ENCODE data around the gene CAPN9.

Gene CAPN9

GRCh38 chr1:230768903-230769570 lies 21.8 kb downstream of the CAPN9 start:
- no peak for DNase-seq (ENCODE audit: low spot score)

- no peak for DNase-seq (ENCODE audit: low spot score)
Observed at GRCh38 chr1:230770317-230770716, 23.1 kb downstream of the CAPN9 start.

DNA sequence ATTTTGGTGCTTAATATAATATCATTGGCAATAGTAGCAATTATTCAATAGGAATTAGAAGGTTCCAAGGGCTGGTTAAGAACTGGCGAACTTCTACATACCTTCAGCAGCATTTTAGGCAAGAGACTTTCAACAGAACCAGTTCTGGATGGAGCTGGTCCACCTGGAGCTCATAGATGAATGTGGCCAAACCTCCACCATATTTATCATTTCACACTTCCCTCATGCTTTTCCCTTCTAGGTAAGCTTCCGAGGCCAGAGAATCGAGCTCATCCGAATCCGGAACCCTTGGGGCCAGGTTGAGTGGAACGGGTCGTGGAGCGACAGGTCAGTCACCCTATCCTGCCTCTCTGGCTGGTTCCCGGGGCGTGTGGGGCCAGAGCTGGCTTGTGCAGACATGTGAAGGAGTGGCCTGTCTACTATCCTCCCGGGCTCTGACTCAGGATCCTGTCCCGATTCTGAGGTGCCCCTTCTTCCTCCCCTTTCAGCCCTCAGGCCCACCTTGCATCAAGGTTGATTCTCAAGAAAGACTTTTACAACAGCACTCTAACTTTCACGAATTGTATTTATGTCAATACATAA lies 24.7 kb downstream of the CAPN9 start:
- DNase-seq (ENCODE audit: low spot score) = no peak

GRCh38 chr1:230772457-230773395 lies 25.5 kb downstream of the CAPN9 start:
- no peak for DNase-seq (ENCODE audit: low spot score)

DNA sequence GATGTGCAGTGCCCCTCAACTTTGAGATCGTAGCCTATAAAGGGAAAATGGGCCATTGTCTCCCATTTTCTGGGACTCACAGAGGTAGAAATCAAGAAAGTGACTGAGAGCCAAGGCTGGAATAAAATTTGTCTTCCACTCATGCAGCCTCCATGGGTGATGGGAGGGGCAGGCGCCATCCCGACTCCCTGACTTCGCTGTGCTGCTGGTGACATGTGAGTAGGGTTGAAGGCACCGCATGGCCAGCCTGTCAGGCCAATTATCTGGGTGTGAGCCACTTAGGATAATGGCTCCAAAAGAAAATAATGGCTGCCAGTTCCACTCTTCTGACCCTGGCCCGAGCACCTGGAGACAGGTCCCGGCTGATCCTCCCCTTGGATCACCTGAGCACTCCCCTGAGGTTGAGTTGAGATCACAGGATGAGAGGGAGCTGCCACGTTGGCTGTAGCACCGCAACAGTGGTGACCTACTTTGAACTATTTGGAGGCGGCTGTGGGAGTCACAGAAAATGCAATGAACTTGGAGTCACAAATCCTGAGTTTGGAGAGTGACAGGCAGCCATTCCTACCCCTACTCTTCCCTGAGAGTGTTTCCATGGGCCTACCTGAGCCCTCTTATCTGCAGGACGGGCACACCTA lies 26.3 kb downstream of the CAPN9 start:
- DNase-seq (ENCODE audit: low spot score) = no peak

DNA sequence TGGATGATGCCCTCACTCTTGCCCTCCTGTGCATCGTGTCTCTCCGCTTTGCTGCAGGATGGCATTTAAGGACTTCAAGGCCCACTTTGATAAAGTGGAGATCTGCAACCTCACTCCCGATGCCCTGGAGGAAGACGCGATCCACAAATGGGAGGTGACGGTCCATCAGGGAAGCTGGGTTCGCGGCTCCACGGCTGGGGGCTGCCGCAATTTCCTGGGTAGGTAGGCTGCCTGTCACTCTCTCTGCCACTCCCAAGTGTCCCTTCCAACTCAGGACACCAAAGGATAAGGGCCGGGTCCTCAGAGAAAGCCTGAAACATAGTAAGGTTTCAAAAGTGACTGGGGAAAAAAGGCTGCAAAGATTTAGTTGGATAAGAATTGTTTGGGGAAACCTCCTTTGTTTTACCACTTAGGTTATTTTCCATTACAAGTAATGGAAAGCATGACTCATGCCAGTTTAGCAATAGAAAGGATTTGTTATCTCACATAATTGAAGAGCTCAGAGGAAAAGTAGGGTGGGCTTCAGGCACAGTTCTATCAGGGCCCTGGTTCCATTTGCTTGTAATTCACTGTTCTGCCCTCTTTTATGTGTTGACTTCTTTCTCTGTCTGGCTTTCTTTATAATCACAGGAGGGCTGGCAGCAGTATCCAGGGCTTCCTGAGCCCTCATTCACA lies 31.9 kb downstream of the CAPN9 start:
- no peak for DNase-seq (ENCODE audit: low spot score)

- no peak for DNase-seq (ENCODE audit: low spot score)
Observed at GRCh38 chr1:230781131-230781530, 33.9 kb downstream of the CAPN9 start.

GRCh38 chr1:230781594-230781993 lies 34.4 kb downstream of the CAPN9 start:
- no peak for DNase-seq (ENCODE audit: low spot score)

DNA sequence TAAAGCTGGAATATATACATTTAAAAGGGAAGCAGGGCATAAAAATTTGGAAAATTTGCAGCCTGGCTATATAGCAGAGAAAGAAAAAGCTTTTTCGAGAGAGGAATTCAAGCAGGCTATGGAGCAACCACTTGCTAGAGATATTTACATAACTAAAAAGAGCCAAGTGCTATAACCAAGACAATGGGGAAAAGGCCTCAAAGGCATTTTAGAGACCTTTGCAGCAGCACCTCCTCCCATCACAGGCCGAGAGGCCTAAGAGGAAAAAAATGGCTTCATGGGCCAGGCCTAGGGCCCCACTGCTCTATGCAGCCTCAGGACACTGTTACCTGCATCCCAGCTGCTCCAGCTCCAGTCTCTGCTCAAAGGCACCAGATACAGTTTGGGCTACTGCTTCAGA lies 37.0 kb downstream of the CAPN9 start:
- no peak for DNase-seq (ENCODE audit: low spot score)

DNA sequence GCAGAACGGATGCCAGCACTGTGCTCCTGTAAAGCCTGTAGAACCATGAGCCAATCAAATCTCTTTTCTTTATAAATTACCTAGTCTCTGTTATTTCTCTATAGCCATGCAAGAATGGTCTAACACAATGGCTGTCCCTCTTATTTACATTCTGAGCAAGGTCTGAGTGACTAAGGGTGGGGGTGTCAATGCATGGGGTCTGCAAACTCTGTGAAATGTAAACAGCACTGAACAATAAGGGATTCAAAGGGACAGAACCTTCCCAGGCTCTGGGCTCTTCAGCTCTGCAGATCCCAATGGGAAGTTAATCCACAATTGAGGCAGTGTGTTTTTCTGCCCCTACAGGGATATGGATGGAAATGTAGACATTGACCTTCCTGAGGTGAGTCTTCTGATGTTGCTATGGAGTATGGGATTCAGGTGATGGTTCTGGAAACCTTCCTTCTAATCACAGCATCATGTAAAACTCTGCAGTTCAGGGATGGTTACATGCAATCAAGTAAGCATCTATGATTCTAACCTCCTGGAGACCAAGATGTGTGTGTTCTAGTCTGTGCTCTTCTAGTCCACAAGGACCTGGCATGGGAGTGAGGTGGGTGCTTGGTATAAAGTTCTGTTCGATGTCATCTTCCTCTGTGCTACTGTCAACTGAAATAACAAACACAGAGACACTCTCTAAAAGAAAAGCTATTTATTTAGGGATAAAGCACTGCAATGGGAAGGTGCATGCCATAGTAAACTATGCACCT lies 38.6 kb downstream of the CAPN9 start:
- no peak for DNase-seq (ENCODE audit: low spot score)

DNA sequence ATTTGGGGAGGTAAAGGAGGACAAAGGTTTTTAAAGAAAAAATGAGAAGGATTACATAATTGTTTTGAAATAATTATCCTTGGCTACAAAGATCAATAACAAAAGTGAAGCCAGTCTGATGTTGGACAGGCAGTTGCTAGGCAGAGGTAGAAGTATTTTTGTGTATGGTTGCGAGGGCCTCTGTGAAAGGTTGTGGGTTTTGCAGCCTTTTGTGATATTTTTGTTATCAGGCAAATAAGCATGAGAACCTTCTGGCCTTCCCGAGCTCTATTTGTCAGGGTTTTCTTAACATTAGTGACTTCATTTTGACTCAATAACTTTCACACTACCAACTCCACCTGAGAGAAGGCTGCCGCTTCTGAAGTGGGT lies 39.2 kb downstream of the CAPN9 start:
- DNase-seq (ENCODE audit: low spot score) = no peak

DNA sequence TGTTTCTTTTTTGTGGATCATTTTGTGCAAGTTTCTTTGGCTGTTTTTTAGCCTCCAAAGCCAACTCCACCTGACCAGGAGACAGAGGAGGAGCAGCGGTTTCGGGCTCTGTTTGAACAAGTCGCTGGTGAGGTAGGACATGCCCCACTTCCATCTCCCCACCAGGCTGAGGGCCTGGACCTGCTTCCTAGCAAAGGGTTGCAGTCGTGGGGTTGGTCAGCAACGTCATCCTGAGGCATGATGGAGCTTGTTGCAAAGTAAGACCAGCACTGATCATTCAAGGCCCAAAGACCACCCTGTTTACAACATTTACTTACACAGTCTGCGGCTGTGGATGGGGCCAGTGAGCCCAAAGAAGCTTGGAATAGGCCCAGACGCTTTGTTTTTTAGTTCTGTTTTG lies 40.3 kb downstream of the CAPN9 start:
- DNase-seq (ENCODE audit: low spot score) = no peak

- DNase-seq (ENCODE audit: low spot score) = no peak
Observed at GRCh38 chr1:230788561-230789275, 41.5 kb downstream of the CAPN9 start.

- no peak for DNase-seq (ENCODE audit: low spot score)
Observed at GRCh38 chr1:230790026-230790425, 42.8 kb downstream of the CAPN9 start.

- no peak for DNase-seq (ENCODE audit: low spot score)
Observed at GRCh38 chr1:230791986-230792564, 44.9 kb downstream of the CAPN9 start.

GRCh38 chr1:230792691-230793462 lies 45.7 kb downstream of the CAPN9 start:
- no peak for DNase-seq (ENCODE audit: low spot score)

DNA sequence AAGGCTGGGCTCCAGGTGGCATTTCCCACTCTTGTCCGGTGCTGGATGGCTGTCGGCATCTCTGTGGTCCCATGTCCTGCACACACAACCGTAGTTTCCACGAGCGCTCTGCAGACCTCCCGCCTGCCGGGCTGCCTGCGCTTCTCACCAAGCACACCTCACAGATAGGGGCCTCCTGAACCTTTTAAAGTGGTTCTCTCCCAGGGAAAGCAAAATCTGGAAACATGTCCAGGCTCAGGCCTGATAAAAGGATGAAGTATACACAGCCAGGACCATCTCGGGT lies 46.2 kb downstream of the CAPN9 start:
- DNase-seq (ENCODE audit: low spot score) = no peak

GRCh38 chr1:230794431-230794830 lies 47.2 kb downstream of the CAPN9 start:
- DNase-seq (ENCODE audit: low spot score) = no peak

GRCh38 chr1:230794871-230795605 lies 47.9 kb downstream of the CAPN9 start:
- DNase-seq (ENCODE audit: low spot score) = no peak
